Hypothalamus (tissue), 51 donors: ENCODE measurements around the gene ADAM29.
"Not testable (repeated sequence)": the region's sequence is repeated elsewhere in the genome, so short reads cannot be mapped to it uniquely, and the experiment has no call there.

ENCODE experiments used
- DNase-seq, 51 donors: peaks; one replicate each; lab custom pipeline; 2025; lab: John Stamatoyannopoulos, UW

The ADAM29 gene

GRCh38 chr4:174918058-174918457 lies at the start of gene ADAM29:
Gene ADAM29, plus strand, starts transcription at chr4:174918358. Its CDS starts 57,168 bp downstream, at chr4:174975526.
- DNase-seq: no peak

GRCh38 chr4:174869339-174869738 lies 48.8 kb upstream of the ADAM29 start:
- no peak for DNase-seq

DNA sequence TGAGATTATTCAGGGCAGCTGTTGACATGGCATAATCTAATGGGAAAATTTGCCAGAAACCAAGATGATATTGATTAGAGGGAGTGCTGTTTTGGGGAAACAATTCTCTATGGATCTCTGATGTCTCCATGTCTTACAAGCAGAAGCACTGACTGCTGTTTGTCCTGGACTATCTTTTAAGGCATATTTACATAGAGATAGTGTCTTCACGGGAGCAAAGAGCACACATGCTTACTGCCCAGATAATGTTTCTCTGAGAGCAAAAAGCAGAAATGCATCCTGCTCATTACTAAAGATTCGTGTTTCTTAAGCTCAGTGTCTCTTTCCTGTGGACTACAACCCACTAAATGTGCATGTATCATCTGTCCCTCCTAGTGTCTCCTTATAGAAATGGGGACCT lies 47.8 kb upstream of the ADAM29 start:
- DNase-seq: no peak

- DNase-seq: no peak
These were observed 46.8 kb upstream of the ADAM29 start for GRCh38 chr4:174871407-174871806.

- DNase-seq: not testable (repeated sequence)
These were observed 45.0 kb upstream of the ADAM29 start for GRCh38 chr4:174873146-174873545.

DNA sequence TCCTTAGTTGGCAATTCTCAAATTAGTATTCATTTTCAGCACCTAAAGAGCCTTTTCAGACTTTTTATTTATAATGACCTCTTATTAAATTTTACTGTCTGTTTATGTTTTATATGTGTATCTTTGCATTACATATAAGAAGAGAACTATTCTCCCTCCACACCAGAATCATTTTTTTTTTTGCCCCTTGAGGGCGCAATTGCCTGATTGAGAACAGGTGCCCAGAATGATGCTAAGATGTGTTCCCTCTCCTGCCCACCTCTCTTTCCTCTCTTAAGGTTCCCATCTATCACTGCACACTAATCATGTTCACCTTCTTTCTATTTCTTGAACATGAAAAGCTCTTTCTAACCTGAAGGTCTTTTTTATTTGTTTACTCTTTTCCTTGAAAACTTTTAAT lies 44.2 kb upstream of the ADAM29 start:
- DNase-seq: no peak

GRCh38 chr4:174874898-174875297 lies 43.3 kb upstream of the ADAM29 start:
- DNase-seq: no peak

DNA sequence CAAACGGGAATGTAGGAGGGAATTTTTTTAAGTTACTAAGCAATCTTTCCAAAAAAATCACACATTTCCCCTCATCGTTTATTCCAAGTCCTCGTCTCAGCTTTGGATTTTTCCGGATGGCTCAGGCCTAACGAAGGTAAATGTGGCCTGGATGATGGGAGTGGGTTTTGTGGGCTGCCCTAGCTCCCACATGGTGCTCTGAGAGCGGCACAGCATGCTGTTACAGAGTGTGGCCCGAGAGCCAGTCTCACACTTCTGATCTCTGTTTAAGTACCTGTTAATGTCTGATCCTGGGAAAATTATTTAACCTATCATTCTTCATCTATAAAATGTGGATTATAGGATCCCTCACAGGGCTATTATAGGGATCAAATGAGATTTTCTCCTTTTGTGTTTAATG lies 38.2 kb upstream of the ADAM29 start:
- DNase-seq: no peak

DNA sequence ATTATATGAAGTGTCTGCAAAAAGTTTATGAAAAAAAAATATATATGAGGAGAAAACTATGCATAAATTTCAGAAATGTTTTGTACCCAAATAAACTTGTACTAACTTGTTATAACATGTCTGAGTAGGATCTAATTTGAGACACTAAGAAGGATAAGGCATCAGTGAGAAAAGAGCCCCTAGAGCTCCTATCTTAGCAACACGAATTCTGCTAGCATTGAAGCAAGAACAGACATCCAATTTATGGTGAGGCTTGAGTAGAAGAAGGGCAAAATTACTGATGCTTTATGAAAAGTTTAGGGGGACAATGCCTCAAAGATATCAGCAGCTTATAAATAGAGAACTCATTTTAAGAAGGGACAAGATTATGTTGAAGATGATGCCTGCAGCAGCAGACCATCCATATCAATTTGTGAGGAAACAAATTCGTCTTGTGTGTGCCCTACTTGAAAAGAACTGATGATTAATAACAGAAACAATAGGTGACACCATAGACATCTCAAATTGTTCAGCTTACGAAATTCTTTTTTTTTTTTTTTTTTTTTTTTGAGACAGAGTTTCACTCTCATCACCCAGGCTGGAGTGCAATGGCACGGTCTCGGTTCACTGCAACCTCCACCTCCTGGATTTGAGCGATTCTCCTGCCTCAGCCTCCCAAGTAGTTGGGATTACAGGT lies 35.7 kb upstream of the ADAM29 start:
- DNase-seq: no peak

- no peak for DNase-seq
These were observed 10.7 kb upstream of the ADAM29 start for GRCh38 chr4:174907508-174907907.

- no peak for DNase-seq
These were observed 7.9 kb upstream of the ADAM29 start for GRCh38 chr4:174910271-174910670.

DNA sequence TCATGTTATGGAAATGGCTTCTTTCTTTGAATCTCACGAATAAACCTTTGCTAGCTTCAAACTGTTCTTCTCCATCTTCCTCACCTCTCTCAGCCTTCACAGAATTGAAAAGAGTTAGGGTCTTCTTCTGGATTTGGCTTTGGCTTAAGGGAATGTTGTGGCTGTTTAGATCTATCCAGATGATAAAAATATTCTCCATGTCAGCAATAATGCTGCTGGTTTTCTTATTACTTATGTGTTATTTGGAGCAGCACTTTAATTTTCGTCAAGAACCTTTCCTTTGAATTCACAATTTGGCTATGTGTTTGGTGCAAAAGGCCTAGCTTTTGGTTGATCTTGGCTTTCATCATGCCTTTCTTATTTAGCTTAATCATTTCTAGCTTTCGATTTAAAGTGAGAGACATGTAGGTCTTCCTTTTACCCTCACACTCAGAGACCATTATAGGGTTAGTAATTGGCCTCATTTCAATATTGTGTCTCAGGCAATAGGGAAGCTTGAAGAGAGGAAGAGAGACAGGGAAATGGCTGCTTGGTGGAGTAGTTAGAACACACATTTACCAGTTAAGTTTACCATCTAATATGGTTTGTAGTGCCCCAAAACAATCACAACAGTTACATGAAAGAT lies 5.1 kb upstream of the ADAM29 start:
- DNase-seq: no peak

DNA sequence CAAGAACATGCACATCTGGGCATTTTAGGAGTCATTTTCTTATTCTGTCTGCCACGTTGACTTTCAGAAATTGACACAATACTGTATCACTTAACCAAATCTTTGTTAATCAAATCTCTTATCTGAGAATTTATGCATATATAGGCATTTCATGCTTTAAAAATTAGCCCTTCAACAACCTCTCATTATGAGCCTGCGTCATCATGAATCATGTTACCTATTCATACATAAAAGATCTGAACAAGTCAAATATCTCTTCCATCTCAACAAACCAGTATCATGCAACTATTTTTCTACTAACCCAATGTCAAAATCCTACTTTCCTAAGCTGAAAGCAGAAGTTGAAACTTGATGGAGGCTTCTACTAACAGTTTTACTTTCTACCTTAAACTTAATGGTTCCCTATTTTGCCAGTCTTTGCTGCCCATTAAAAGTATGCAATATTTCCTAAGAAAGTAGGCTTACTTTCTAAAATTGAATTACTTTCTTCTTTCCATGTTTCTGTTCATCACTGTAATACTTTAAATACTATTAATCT lies 1.8 kb downstream of the ADAM29 start:
- no peak for DNase-seq

DNA sequence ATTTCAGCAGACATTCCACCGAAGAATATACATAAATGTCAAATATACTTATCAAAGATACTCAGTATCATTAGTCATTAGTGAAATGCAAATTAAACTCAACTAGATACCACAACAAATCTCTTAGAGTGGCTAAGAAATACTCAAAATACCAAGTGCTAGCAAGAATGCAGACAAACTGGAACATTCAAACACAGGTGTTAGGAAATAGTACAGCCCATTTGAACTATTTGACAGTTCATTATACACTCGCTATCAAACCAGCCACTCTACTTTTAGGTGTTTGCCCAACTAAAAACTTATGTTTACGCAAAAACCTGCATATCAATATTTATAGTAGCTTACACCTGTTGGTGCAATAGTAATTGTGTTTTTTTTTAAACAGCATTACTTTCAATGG lies 8.8 kb downstream of the ADAM29 start:
- DNase-seq: no peak

- no peak for DNase-seq
These were observed 10.0 kb downstream of the ADAM29 start for GRCh38 chr4:174928174-174928573.

DNA sequence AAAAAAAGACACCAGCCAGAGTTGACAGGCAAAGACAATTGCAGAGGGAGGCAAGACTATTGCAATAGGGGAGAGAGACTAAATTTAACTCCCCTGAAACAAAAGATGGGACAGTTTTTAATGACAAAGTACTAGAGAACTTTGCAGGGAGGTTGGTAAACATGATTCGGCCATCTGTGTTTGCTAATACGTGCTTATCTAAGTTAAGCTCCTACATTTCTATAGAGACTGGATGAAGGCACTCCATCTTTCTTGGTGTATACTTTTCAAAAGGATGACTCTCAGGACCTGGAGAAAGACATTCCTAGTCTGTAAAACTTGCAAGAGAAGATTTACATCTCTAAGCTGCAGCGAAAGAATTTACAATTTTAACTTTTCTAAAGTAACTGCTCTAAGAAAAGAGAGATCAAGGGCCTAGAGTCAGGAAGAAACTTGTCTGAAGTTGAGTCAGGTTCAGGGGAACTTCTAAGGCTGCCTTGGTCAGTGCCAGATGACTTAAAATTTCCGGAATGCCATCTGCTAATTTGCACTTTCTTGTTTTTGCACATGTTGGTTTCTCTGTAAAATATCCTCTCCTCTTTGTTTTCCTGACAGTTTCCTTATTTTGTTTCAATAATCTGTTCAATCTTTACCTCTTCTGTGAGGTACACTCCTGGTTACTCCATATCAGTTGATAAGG lies 10.6 kb downstream of the ADAM29 start:
- no peak for DNase-seq

DNA sequence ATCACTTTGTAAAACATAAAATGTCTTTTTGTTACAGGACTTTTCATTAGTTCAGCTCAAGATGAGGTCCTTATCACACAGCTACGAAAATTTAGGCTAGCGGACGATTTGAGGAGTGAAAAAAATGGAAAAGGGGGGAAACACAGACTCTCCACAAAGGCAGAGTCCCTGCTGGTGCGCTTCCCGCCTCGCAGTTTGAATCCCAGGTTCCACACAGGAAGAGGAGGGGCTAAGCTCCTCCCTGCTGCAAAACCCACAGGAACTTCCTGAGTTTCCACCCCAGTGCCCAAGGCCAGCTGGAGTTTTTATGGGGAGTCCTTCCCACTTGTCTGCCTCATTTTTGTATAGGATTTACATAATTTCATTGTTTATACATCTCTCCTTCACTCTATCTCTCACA lies 11.2 kb downstream of the ADAM29 start:
- no peak for DNase-seq

DNA sequence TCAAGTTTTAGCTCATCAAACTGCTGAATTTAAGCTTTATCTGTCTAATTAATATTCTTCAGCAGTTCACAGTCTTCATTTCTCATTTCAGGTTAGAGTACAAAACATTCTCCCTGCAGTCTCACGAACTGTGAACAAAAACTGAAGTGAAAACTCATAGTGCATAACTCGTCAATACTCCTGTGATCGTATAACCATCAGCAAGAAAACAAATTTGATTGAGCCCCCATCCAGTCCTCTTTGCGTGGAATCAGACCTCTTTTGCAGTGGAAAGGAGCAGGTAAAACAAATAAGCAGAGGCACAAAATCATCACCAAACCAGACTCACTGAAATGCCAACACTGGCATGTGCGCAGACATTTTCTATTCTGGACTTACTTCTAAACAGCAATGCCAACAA lies 12.7 kb downstream of the ADAM29 start:
- DNase-seq: no peak

DNA sequence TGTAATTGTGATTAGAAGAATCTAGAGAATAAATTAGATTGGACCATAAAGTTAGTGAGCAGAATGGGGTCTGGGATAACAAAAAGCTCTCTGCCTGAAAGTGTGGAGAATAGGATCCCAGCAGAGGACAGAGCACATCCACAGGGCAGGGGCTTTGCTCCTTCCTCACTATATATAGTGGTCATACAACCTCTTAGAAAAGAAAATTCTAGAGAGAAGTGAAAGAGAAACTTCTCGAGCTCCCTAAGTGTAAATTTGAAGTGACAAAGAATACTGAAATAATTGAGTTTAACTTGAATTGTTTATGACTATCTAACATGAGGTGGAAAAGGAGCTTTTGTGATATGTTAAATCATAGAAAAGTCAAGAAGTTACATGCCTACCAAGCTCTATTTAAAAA lies 14.9 kb downstream of the ADAM29 start:
- no peak for DNase-seq

- DNase-seq: no peak
These were observed 16.2 kb downstream of the ADAM29 start for GRCh38 chr4:174934360-174934759.

GRCh38 chr4:174935607-174936006 lies 17.4 kb downstream of the ADAM29 start:
- no peak for DNase-seq

DNA sequence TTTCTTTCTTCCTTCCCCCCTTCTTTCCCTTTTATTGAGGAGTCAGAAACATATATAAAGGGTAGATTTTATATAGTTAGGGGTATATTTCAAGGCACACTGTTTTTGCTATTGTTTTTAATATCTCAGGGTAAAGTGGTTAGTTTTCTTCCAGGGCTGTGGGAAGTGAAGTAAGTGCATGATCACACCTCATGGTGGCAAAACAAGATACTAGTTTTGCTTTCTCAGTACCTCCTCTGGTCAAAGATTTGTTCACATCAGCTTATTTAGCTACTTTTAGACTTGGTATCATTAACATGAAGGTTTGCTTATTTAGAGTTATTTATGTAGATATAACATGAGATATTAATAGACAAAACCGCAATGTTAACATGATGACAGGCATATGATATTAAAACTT lies 21.8 kb downstream of the ADAM29 start:
- no peak for DNase-seq
